HCT116 (cell line): ENCODE results near the gene CDKN2B-AS1. TPM values are rescaled to one million over a fixed set of nuclear protein-coding genes. Genes with fewer than 3 reads are reported as not detected.

Source experiments
- ATAC-seq: fragments of 200-7000 bp; cut with Tn5 transposase; 2 replicates; pipeline ENCODE4 v1.9.1; 2020; ENCODE audit warnings: mild to moderate bottlenecking, moderate library complexity
- BruUV-seq: library from RNA; stranded (reverse); fragments of 400-500 nt; replicated peaks from 2 replicates; lab custom pipeline; 2021; lab: Mats Ljungman, UMichigan
- CTCF ChIA-PET: fragments of 300-600 bp; sonication (Branson Sonifier 250); formaldehyde crosslinking; loops from one replicate; lab custom pipeline; 2021; ENCODE audit warnings: antibody characterized with exemption; lab: Charles Lee
- POLR2A ChIA-PET: fragments of 300-600, 350-600 bp; sonication (Branson Sonifier 250); formaldehyde crosslinking; loops from one replicate; lab custom pipeline; 2021; ENCODE audit warnings: antibody characterized with exemption; lab: Charles Lee
- RAD21 ChIA-PET, 2 experiments: fragments of 300-600 bp; sonication (Branson Sonifier 250); formaldehyde crosslinking; loops; one replicate each; lab custom pipeline; 2023; ENCODE audit warnings: low total read pairs in 2 of 2; ENCODE audit not compliant: uncharacterized antibody in 2 of 2, unreplicated experiment in 2 of 2, low non-redundant PET in 1 of 2; lab: Charles Lee
- DNase-seq: peaks from one replicate; pipeline ENCODE4 v3.0.0-alpha.2; 2010; ENCODE audit warnings: low read depth, low spot score
- H2AFZ ChIP-seq: fragments of 200-600 bp; shearing (Covaris generic), sonication (generic); 2 replicates; pipeline ENCODE4 v1.6.1; 2017; ENCODE audit warnings: low read depth, mixed run types, mixed read lengths, antibody characterized with exemption, low read length; ENCODE audit not compliant: poor library complexity, severe bottlenecking
- H3K27ac ChIP-seq: 2 replicates; pipeline ENCODE4 v1.5.1; 2012; ENCODE audit warnings: low read depth, low read length
- H3K27me3 ChIP-seq: fragments of 200-600 bp; sonication (generic); 2 replicates; pipeline ENCODE4 v1.6.1; 2016; ENCODE audit warnings: mixed run types, low read length, mixed read lengths; ENCODE audit not compliant: insufficient read depth
- H3K36me3 ChIP-seq, 2 experiments: fragments of 200-500 bp in 1 of 2; fragments of 200-600 bp in 1 of 2; sonication (Bioruptor generic) in 1 of 2; sonication (generic) in 1 of 2; 2 replicates each; pipeline versions ENCODE4 v1.5.1 to v1.6.1; 2014 to 2016; ENCODE audit warnings: low read length in 2 of 2, inconsistent platforms in 1 of 2, mixed read lengths in 1 of 2, mixed run types in 1 of 2; ENCODE audit not compliant: insufficient read depth in 2 of 2, control insufficient read depth in 1 of 2
- H3K4me1 ChIP-seq, 2 experiments: fragments of 200-600 bp in 1 of 2; sonication (generic) in 1 of 2; 2 replicates each; pipeline versions ENCODE4 v1.5.1 to v1.6.1; 2012 to 2017; ENCODE audit warnings: low read length in 2 of 2, inconsistent platforms in 1 of 2, mild to moderate bottlenecking in 1 of 2, mixed read lengths in 1 of 2, mixed run types in 1 of 2, moderate library complexity in 1 of 2; ENCODE audit not compliant: insufficient read depth in 2 of 2, control insufficient read depth in 1 of 2
- H3K4me2 ChIP-seq: fragments of 200-600 bp; sonication (generic); 2 replicates; pipeline ENCODE4 v1.6.1; 2017; ENCODE audit warnings: mixed run types, low read length, mixed read lengths
- H3K4me3 ChIP-seq, 2 experiments: fragments of 200-600 bp in 1 of 2; sonication (generic) in 1 of 2; replicated peaks in 1 of 2; 2 replicates each; pipeline ENCODE4 v1.5.1; 2011 to 2016; ENCODE audit warnings: low read length in 2 of 2, control low read depth in 1 of 2, low read depth in 1 of 2, mild to moderate bottlenecking in 1 of 2, mixed read lengths in 1 of 2, mixed run types in 1 of 2
- H3K79me2 ChIP-seq: fragments of 200-600 bp; sonication (generic); 2 replicates; pipeline ENCODE4 v1.6.1; 2017; ENCODE audit warnings: mild to moderate bottlenecking, mixed run types, low read length, moderate library complexity, mixed read lengths; ENCODE audit not compliant: insufficient read depth
- H3K9ac ChIP-seq: fragments of 200-600 bp; sonication (generic); 2 replicates; pipeline ENCODE4 v1.6.1; 2016; ENCODE audit warnings: low read length, mixed read lengths
- H3K9me2 ChIP-seq: fragments of 200-600 bp; sonication (generic), shearing (Covaris generic); 2 replicates; pipeline ENCODE4 v1.6.1; 2017; ENCODE audit warnings: mixed run types, mild to moderate bottlenecking, moderate library complexity; ENCODE audit not compliant: insufficient read depth
- H3K9me3 ChIP-seq, 2 experiments: fragments of 200-500 bp in 1 of 2; fragments of 200-600 bp in 1 of 2; sonication (Bioruptor generic) in 1 of 2; sonication (generic) in 1 of 2; 2 replicates each; pipeline ENCODE4 v1.6.1; 2014 to 2017; ENCODE audit warnings: low read length in 2 of 2, mixed read lengths in 2 of 2, inconsistent platforms in 1 of 2, low read depth in 1 of 2, mild to moderate bottlenecking in 1 of 2, mixed run types in 1 of 2, moderate library complexity in 1 of 2; ENCODE audit not compliant: control insufficient read depth in 1 of 2, insufficient read depth in 1 of 2
- H4K20me1 ChIP-seq: fragments of 200-600 bp; sonication (generic), shearing (Covaris generic); 2 replicates; pipeline ENCODE4 v1.6.1; 2017; ENCODE audit warnings: mixed run types, mild to moderate bottlenecking, moderate library complexity; ENCODE audit not compliant: insufficient read depth
- ATF3 ChIP-seq: IDR thresholded peaks from 2 replicates; pipeline ENCODE4 v1.6.1; 2012
- EGR1 ChIP-seq: IDR thresholded peaks from 2 replicates; pipeline ENCODE4 v1.6.1; 2012; ENCODE audit warnings: low read depth
- ELF1 ChIP-seq: IDR thresholded peaks from 2 replicates; pipeline ENCODE4 v1.6.1; 2012; ENCODE audit warnings: low read depth, borderline replicate concordance
- JUND ChIP-seq: IDR thresholded peaks from 2 replicates; pipeline ENCODE4 v1.6.1; 2012
- POLR2A ChIP-seq: IDR thresholded peaks from 2 replicates; pipeline ENCODE4 v1.7.0; 2011; ENCODE audit warnings: borderline replicate concordance; ENCODE audit not compliant: insufficient read depth, insufficient read length; ENCODE audit errors: extremely low read depth
- POLR2AphosphoS5 ChIP-seq: IDR thresholded peaks from 2 replicates; pipeline ENCODE4 v1.6.1; 2011; ENCODE audit warnings: mild to moderate bottlenecking, low read depth, low read length, moderate library complexity
- TCF7L2 ChIP-seq: IDR thresholded peaks from 2 replicates; pipeline ENCODE4 v1.7.0; 2011; ENCODE audit warnings: borderline replicate concordance, inconsistent platforms; ENCODE audit not compliant: insufficient read depth, insufficient read length; ENCODE audit errors: extremely low read depth
- ZFX ChIP-seq: fragments of 450-650 bp; IDR thresholded peaks from 2 replicates; pipeline ENCODE4 v1.6.1; 2017
- intact Hi-C: fragments of 100-400 bp; cut with micrococcal nuclease; formaldehyde crosslinking; loops from 2 replicates; pipeline ENCODE4 v1.10.0; 2022
- total RNA-seq: library from RNA; stranded (reverse); gene quantifications from one replicate; pipeline ENCODE4 v1.2.1, GENCODE V29; 2021; ENCODE audit not compliant: unreplicated experiment
- TF ChIP-seq, protein P1 (sequence below), 3 experiments: fragments of 200-600 bp in 1 of 3; sonication (generic) in 1 of 3; IDR thresholded peaks in 2 of 3; conservative IDR thresholded peaks in 1 of 3; 2 replicates each; pipeline ENCODE4 v1.5.1; 2012 to 2017; ENCODE audit warnings: low read depth in 2 of 3, low read length in 2 of 3, antibody characterized with exemption in 1 of 3, borderline replicate concordance in 1 of 3, control low read depth in 1 of 3, mild to moderate bottlenecking in 1 of 3, mixed read lengths in 1 of 3, mixed run types in 1 of 3, moderate library complexity in 1 of 3; ENCODE audit not compliant: insufficient read depth in 1 of 3

The CDKN2B-AS1 gene
- total RNA-seq, 1 experiment from 2014 or later: 1.7 TPM

DNA sequence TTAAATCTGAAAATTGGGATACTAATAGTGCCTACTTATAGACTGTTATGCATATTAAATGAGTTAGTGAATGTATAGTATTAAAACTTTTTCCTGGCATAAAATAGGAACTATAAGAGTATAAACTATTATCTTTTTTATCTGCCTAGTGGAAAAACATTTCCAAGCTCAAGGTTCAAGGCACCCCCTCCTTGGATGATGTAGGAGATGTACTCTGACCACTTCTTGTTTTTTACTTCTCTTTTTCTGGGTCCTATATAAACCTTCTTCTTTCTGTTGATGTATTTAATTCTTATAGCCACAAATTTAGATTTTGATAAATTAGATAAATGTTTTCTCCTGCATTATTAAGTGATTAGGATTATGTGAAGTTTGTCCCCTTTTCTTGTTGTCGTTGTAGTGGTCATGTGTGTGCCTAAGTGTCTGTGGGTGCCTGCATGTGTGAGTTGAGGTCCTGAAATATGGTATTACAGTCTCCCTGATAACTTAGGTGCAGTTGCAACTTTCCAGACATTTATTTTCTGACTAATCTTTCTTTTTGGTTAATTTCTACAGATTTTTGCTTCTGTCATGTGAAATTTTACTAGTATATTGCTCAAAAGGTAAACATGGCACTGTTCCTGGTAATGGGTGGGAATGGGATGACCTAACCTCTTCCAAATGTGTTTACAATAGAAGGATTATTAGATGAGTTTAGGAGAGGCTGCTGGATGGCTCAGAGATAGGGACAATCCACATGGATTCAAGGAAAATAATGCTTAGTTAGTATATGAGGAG, 175.3 kb downstream of the CDKN2B-AS1 start:
- TF ChIP-seq ELF1: no peak
- TF ChIP-seq POLR2A: no peak
- TF ChIP-seq TCF7L2: no peak
- no peak for TF ChIP-seq POLR2AphosphoS5
- no peak for TF ChIP-seq EGR1
- TF ChIP-seq ATF3: no peak
- no peak for TF ChIP-seq JUND
- TF ChIP-seq, protein P1, sequence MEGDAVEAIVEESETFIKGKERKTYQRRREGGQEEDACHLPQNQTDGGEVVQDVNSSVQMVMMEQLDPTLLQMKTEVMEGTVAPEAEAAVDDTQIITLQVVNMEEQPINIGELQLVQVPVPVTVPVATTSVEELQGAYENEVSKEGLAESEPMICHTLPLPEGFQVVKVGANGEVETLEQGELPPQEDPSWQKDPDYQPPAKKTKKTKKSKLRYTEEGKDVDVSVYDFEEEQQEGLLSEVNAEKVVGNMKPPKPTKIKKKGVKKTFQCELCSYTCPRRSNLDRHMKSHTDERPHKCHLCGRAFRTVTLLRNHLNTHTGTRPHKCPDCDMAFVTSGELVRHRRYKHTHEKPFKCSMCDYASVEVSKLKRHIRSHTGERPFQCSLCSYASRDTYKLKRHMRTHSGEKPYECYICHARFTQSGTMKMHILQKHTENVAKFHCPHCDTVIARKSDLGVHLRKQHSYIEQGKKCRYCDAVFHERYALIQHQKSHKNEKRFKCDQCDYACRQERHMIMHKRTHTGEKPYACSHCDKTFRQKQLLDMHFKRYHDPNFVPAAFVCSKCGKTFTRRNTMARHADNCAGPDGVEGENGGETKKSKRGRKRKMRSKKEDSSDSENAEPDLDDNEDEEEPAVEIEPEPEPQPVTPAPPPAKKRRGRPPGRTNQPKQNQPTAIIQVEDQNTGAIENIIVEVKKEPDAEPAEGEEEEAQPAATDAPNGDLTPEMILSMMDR (IDR thresholded peaks at IDR 0.05 in 2 of 3, conservative IDR thresholded peaks at IDR 0.05 in 1 of 3; ENCODE audit: borderline replicate concordance in 1 of 3, insufficient read depth in 1 of 3, low read depth in 2 of 3, low read length in 2 of 3): no peak
- TF ChIP-seq ZFX: no peak
- no peaks in the 10 kb centered on the region for H3K9me3 ChIP-seq
- no peak overlapping the region for H3K4me2 ChIP-seq
- H3K27me3 ChIP-seq: no peaks in the 10 kb centered on the region
- no peak overlapping the region for H3K9ac ChIP-seq
- H3K79me2 ChIP-seq: no peaks in the 10 kb centered on the region
- H3K27ac ChIP-seq: no peak overlapping the region
- no peak for DNase-seq
- ChIA-PET CTCF (no interaction called here), RAD21 (no interaction called here), POLR2A (no interaction called here)
- H3K36me3 ChIP-seq: no peaks in the 10 kb centered on the region
- no peaks in the 10 kb centered on the region for H3K4me1 ChIP-seq
- H3K4me3 ChIP-seq: no peak overlapping the region
- no TSS peak for BruUV-seq
- ATAC-seq: no peak
- intact Hi-C loops: no loop called here
- H3K9me2 ChIP-seq: no peaks in the 10 kb centered on the region; the same call in 1 of the 2 replicates
- H4K20me1 ChIP-seq: no peaks in the 10 kb centered on the region
- peak overlapping the region; percentile 35 for H2AFZ ChIP-seq

Other genes with a start within 250 kb of the CDKN2B-AS1 start
- gene MTAP, start 192.2 kb upstream of the CDKN2B-AS1 start, total RNA-seq: 326 TPM
- gene CDKN2A, start 399 bp upstream of the CDKN2B-AS1 start, total RNA-seq: 89.7 TPM
- 9.8 TPM for gene CDKN2B, start 14.5 kb downstream of the CDKN2B-AS1 start, total RNA-seq